HEK293T (cell line): ENCODE results near the gene CRYBG3.

Source experiments
- ELF4 ChIP-seq: fragments of 450-650 bp; IDR thresholded peaks from 2 replicates; pipeline ENCODE4 v1.6.1; 2017; ENCODE audit warnings: antibody characterized with exemption
- FOXM1 ChIP-seq: fragments of 450-650 bp; IDR thresholded peaks from 2 replicates; pipeline ENCODE4 v1.6.1; 2017; ENCODE audit warnings: mild to moderate bottlenecking, borderline replicate concordance
- NFRKB ChIP-seq: fragments of 450-650 bp; IDR thresholded peaks from 2 replicates; pipeline ENCODE4 v1.6.1; 2016; ENCODE audit warnings: mild to moderate bottlenecking, moderate library complexity
- SP1 ChIP-seq: fragments of 450-650 bp; IDR thresholded peaks from 2 replicates; pipeline ENCODE4 v1.6.1; 2017
- ZNF384 ChIP-seq: fragments of 450-650 bp; IDR thresholded peaks from 2 replicates; pipeline ENCODE4 v1.6.1; 2016

- TF ChIP-seq FOXM1 (no peak), ELF4 (no peak), ZNF384 (no peak), SP1 (no peak), NFRKB (no peak)
These were observed 105.9 kb downstream of the CRYBG3 start for GRCh38 chr3:97927704-97928103.
